HCT116 (cell line): ENCODE measurements around the gene CHL1. TPM values are rescaled to one million over a fixed set of nuclear protein-coding genes. Genes with fewer than 3 reads are reported as not detected.

Experiments used
- ATAC-seq: fragments of 200-7000 bp; cut with Tn5 transposase; 2 replicates; pipeline ENCODE4 v1.9.1; 2020; ENCODE audit warnings: mild to moderate bottlenecking, moderate library complexity
- BruUV-seq: library from RNA; stranded (reverse); fragments of 400-500 nt; replicated peaks from 2 replicates; lab custom pipeline; 2021; lab: Mats Ljungman, UMichigan
- CTCF ChIA-PET: fragments of 300-600 bp; sonication (Branson Sonifier 250); formaldehyde crosslinking; loops from one replicate; lab custom pipeline; 2021; ENCODE audit warnings: antibody characterized with exemption; lab: Charles Lee
- POLR2A ChIA-PET: fragments of 300-600, 350-600 bp; sonication (Branson Sonifier 250); formaldehyde crosslinking; loops from one replicate; lab custom pipeline; 2021; ENCODE audit warnings: antibody characterized with exemption; lab: Charles Lee
- RAD21 ChIA-PET, 2 experiments: fragments of 300-600 bp; sonication (Branson Sonifier 250); formaldehyde crosslinking; loops; one replicate each; lab custom pipeline; 2023; ENCODE audit warnings: low total read pairs in 2 of 2; ENCODE audit not compliant: uncharacterized antibody in 2 of 2, unreplicated experiment in 2 of 2, low non-redundant PET in 1 of 2; lab: Charles Lee
- DNase-seq: peaks from one replicate; pipeline ENCODE4 v3.0.0-alpha.2; 2010; ENCODE audit warnings: low read depth, low spot score
- H2AFZ ChIP-seq: fragments of 200-600 bp; shearing (Covaris generic), sonication (generic); 2 replicates; pipeline ENCODE4 v1.6.1; 2017; ENCODE audit warnings: low read depth, mixed run types, mixed read lengths, antibody characterized with exemption, low read length; ENCODE audit not compliant: poor library complexity, severe bottlenecking
- H3K27ac ChIP-seq: 2 replicates; pipeline ENCODE4 v1.5.1; 2012; ENCODE audit warnings: low read depth, low read length
- H3K27me3 ChIP-seq: fragments of 200-600 bp; sonication (generic); 2 replicates; pipeline ENCODE4 v1.6.1; 2016; ENCODE audit warnings: mixed run types, low read length, mixed read lengths; ENCODE audit not compliant: insufficient read depth
- H3K36me3 ChIP-seq, 2 experiments: fragments of 200-500 bp in 1 of 2; fragments of 200-600 bp in 1 of 2; sonication (Bioruptor generic) in 1 of 2; sonication (generic) in 1 of 2; 2 replicates each; pipeline versions ENCODE4 v1.5.1 to v1.6.1; 2014 to 2016; ENCODE audit warnings: low read length in 2 of 2, inconsistent platforms in 1 of 2, mixed read lengths in 1 of 2, mixed run types in 1 of 2; ENCODE audit not compliant: insufficient read depth in 2 of 2, control insufficient read depth in 1 of 2
- H3K4me1 ChIP-seq, 2 experiments: fragments of 200-600 bp in 1 of 2; sonication (generic) in 1 of 2; 2 replicates each; pipeline versions ENCODE4 v1.5.1 to v1.6.1; 2012 to 2017; ENCODE audit warnings: low read length in 2 of 2, inconsistent platforms in 1 of 2, mild to moderate bottlenecking in 1 of 2, mixed read lengths in 1 of 2, mixed run types in 1 of 2, moderate library complexity in 1 of 2; ENCODE audit not compliant: insufficient read depth in 2 of 2, control insufficient read depth in 1 of 2
- H3K4me2 ChIP-seq: fragments of 200-600 bp; sonication (generic); 2 replicates; pipeline ENCODE4 v1.6.1; 2017; ENCODE audit warnings: mixed run types, low read length, mixed read lengths
- H3K4me3 ChIP-seq, 2 experiments: fragments of 200-600 bp in 1 of 2; sonication (generic) in 1 of 2; replicated peaks in 1 of 2; 2 replicates each; pipeline ENCODE4 v1.5.1; 2011 to 2016; ENCODE audit warnings: low read length in 2 of 2, control low read depth in 1 of 2, low read depth in 1 of 2, mild to moderate bottlenecking in 1 of 2, mixed read lengths in 1 of 2, mixed run types in 1 of 2
- H3K79me2 ChIP-seq: fragments of 200-600 bp; sonication (generic); 2 replicates; pipeline ENCODE4 v1.6.1; 2017; ENCODE audit warnings: mild to moderate bottlenecking, mixed run types, low read length, moderate library complexity, mixed read lengths; ENCODE audit not compliant: insufficient read depth
- H3K9ac ChIP-seq: fragments of 200-600 bp; sonication (generic); 2 replicates; pipeline ENCODE4 v1.6.1; 2016; ENCODE audit warnings: low read length, mixed read lengths
- H3K9me2 ChIP-seq: fragments of 200-600 bp; sonication (generic), shearing (Covaris generic); 2 replicates; pipeline ENCODE4 v1.6.1; 2017; ENCODE audit warnings: mixed run types, mild to moderate bottlenecking, moderate library complexity; ENCODE audit not compliant: insufficient read depth
- H3K9me3 ChIP-seq, 2 experiments: fragments of 200-500 bp in 1 of 2; fragments of 200-600 bp in 1 of 2; sonication (Bioruptor generic) in 1 of 2; sonication (generic) in 1 of 2; 2 replicates each; pipeline ENCODE4 v1.6.1; 2014 to 2017; ENCODE audit warnings: low read length in 2 of 2, mixed read lengths in 2 of 2, inconsistent platforms in 1 of 2, low read depth in 1 of 2, mild to moderate bottlenecking in 1 of 2, mixed run types in 1 of 2, moderate library complexity in 1 of 2; ENCODE audit not compliant: control insufficient read depth in 1 of 2, insufficient read depth in 1 of 2
- H4K20me1 ChIP-seq: fragments of 200-600 bp; sonication (generic), shearing (Covaris generic); 2 replicates; pipeline ENCODE4 v1.6.1; 2017; ENCODE audit warnings: mixed run types, mild to moderate bottlenecking, moderate library complexity; ENCODE audit not compliant: insufficient read depth
- CEBPB ChIP-seq: IDR thresholded peaks from 2 replicates; pipeline ENCODE4 v1.6.1; 2012; ENCODE audit warnings: low read depth
- CTCF ChIP-seq, 3 experiments: fragments of 200-600 bp in 1 of 3; sonication (generic) in 1 of 3; IDR thresholded peaks in 2 of 3; conservative IDR thresholded peaks in 1 of 3; 2 replicates each; pipeline ENCODE4 v1.5.1; 2012 to 2017; ENCODE audit warnings: low read depth in 2 of 3, low read length in 2 of 3, antibody characterized with exemption in 1 of 3, borderline replicate concordance in 1 of 3, control low read depth in 1 of 3, mild to moderate bottlenecking in 1 of 3, mixed read lengths in 1 of 3, mixed run types in 1 of 3, moderate library complexity in 1 of 3; ENCODE audit not compliant: insufficient read depth in 1 of 3
- EZH2 ChIP-seq: fragments of 200-600 bp; sonication (generic); IDR thresholded peaks from 2 replicates; pipeline ENCODE4 v1.6.1; 2017; ENCODE audit warnings: antibody characterized with exemption, mixed run types
- FOSL1 ChIP-seq: IDR thresholded peaks from 2 replicates; pipeline ENCODE4 v1.6.1; 2012; ENCODE audit warnings: low read depth
- JUND ChIP-seq: IDR thresholded peaks from 2 replicates; pipeline ENCODE4 v1.6.1; 2012
- REST ChIP-seq: IDR thresholded peaks from 2 replicates; pipeline ENCODE4 v1.6.1; 2012; ENCODE audit warnings: low read depth
- SIN3A ChIP-seq: IDR thresholded peaks from 2 replicates; pipeline ENCODE4 v1.6.1; 2012; ENCODE audit warnings: low read depth
- SP1 ChIP-seq: IDR thresholded peaks from 2 replicates; pipeline ENCODE4 v1.6.1; 2012; ENCODE audit warnings: low read depth
- SRF ChIP-seq: IDR thresholded peaks from 2 replicates; pipeline ENCODE4 v1.6.1; 2012; ENCODE audit warnings: low read depth
- TCF7L2 ChIP-seq: IDR thresholded peaks from 2 replicates; pipeline ENCODE4 v1.7.0; 2011; ENCODE audit warnings: borderline replicate concordance, inconsistent platforms; ENCODE audit not compliant: insufficient read depth, insufficient read length; ENCODE audit errors: extremely low read depth
- YY1 ChIP-seq: IDR thresholded peaks from 2 replicates; pipeline ENCODE4 v1.6.1; 2011; ENCODE audit warnings: low read length, low read depth, moderate library complexity, mild to moderate bottlenecking; ENCODE audit not compliant: insufficient replicate concordance; ENCODE audit errors: extremely low read depth
- ZBTB33 ChIP-seq: IDR thresholded peaks from 2 replicates; pipeline ENCODE4 v1.6.1; 2011; ENCODE audit warnings: mild to moderate bottlenecking, low read length, moderate library complexity; ENCODE audit not compliant: insufficient replicate concordance; ENCODE audit errors: extremely low read depth
- ZNF274 ChIP-seq: fragments of 200-500 bp; sonication (Bioruptor generic); IDR thresholded peaks from 2 replicates; pipeline ENCODE4 v1.6.1; 2014; ENCODE audit warnings: mild to moderate bottlenecking, low read depth, low read length, inconsistent platforms
- intact Hi-C: fragments of 100-400 bp; cut with micrococcal nuclease; formaldehyde crosslinking; loops from 2 replicates; pipeline ENCODE4 v1.10.0; 2022
- total RNA-seq: library from RNA; stranded (reverse); gene quantifications from one replicate; pipeline ENCODE4 v1.2.1, GENCODE V29; 2021; ENCODE audit not compliant: unreplicated experiment

Gene CHL1
- total RNA-seq, 1 experiment from 2014 or later = not detected

- no peaks in the 10 kb centered on the region for H3K27me3 ChIP-seq
- ChIA-PET POLR2A (no interaction called here), RAD21 (no interaction called here), CTCF (no interaction called here)
- no peaks in the 10 kb centered on the region for H3K79me2 ChIP-seq
- H3K4me3 ChIP-seq = no peak overlapping the region
- H2AFZ ChIP-seq = no peak overlapping the region
- no peaks in the 10 kb centered on the region for H3K4me1 ChIP-seq
- H3K9me3 ChIP-seq = peaks cover 3 to 11% of the 10 kb centered on the region in 2 experiments; a peak in 3 of 4 replicates
- no peaks in the 10 kb centered on the region for H4K20me1 ChIP-seq
- H3K4me2 ChIP-seq = no peak overlapping the region
- H3K36me3 ChIP-seq = no peaks in the 10 kb centered on the region
- no peak overlapping the region for H3K9ac ChIP-seq
- intact Hi-C loops = no loop called here
- no peaks in the 10 kb centered on the region for H3K9me2 ChIP-seq
- DNase-seq (no peak), ATAC-seq (no peak)
- TF ChIP-seq JUND (no peak), FOSL1 (no peak), REST (no peak), SRF (no peak), EZH2 (no peak), TCF7L2 (no peak), YY1 (no peak), ZBTB33 (no peak), SP1 (no peak), ZNF274 (no peak), SIN3A (no peak), CTCF (IDR thresholded peaks at IDR 0.05 in 2 of 3, conservative IDR thresholded peaks at IDR 0.05 in 1 of 3; ENCODE audit: borderline replicate concordance in 1 of 3, insufficient read depth in 1 of 3, low read depth in 2 of 3, low read length in 2 of 3) (no peak), CEBPB (no peak)
- no TSS peak for BruUV-seq
- no peak overlapping the region for H3K27ac ChIP-seq
These were observed 135.3 kb downstream of the CHL1 start for GRCh38 chr3:331881-332280.
